ENCODE data around the gene STOML1. TPM values are rescaled to one million over a fixed set of nuclear protein-coding genes. Genes with fewer than 3 reads are reported as not detected.
A peak's percentile ranks its signal among the peaks of the same experiment; 100 is the strongest.

The STOML1 gene
- total and polyA plus RNA-seq, 10 donors: 8.2 to 15.2 (median 10.0) TPM

- H3K27me3 ChIP-seq (replicated peaks in 1 of 7): no peaks in the 10 kb centered on the region
- TF ChIP-seq CTCF (IDR thresholded peaks at IDR 0.05 in 8 of 11, conservative IDR thresholded peaks at IDR 0.05 in 3 of 11) (no peak), POLR2AphosphoS5 (IDR thresholded peaks at IDR 0.05) (no peak), POLR2A (IDR thresholded peaks at IDR 0.05) (no peak)
- H3K36me3 ChIP-seq: peaks cover 0 to 25% (median 18%) of the 10 kb centered on the region in 6 donors
- H3K9me3 ChIP-seq: no peaks in the 10 kb centered on the region
- WGBS, 5 donors: 0 to 2% (median 1%) methylated on average over 18 of the region's 18 CpGs
- peak overlapping the region; percentile 67 to 92 (median 80) for H3K4me3 ChIP-seq
- peak; percentile 91 for DNase-seq
- H3K27ac ChIP-seq: peak overlapping the region; percentile 85 to 98 (median 94)
- peaks cover 69 to 93% (median 87%) of the 10 kb centered on the region in 6 donors for H3K4me1 ChIP-seq
- intact Hi-C loops (cut with DNase I; ENCODE audit: low total_unique reads): no loop called here
These were observed 3.0 kb upstream of the STOML1 start for GRCh38 chr15:73994912-73995622.

GRCh38 chr15:73994413-73994883 is 2.4 kb upstream of the STOML1 start, which contains the start of gene PML:
Gene PML, plus strand, starts transcription at chr15:73994716. Its CDS starts 97 bp downstream, at chr15:73994813.
- TF ChIP-seq CTCF (IDR thresholded peaks at IDR 0.05 in 8 of 11, conservative IDR thresholded peaks at IDR 0.05 in 3 of 11) (peak in 4 of 11 experiments; percentile 31 to 55 (median 33)), POLR2AphosphoS5 (IDR thresholded peaks at IDR 0.05) (peak; percentile 86 to 93 (median 92)), POLR2A (IDR thresholded peaks at IDR 0.05) (peak in 2 of 3 donors; percentile 43 to 65)
- intact Hi-C loops (cut with DNase I; ENCODE audit: low total_unique reads): no loop called here
- Histone ChIP-seq H3K4me1 (peaks cover 65 to 93% (median 86%) of the 10 kb centered on the region in 6 donors), H3K36me3 (peaks cover 0 to 19% (median 17%) of the 10 kb centered on the region in 6 donors), H3K9me3 (no peaks in the 10 kb centered on the region), H3K27me3 (replicated peaks in 1 of 7) (no peaks in the 10 kb centered on the region), H3K4me3 (peak within 1 kb of the TSS; percentile 67 to 92 (median 80)), H3K27ac (peak within 1 kb of the TSS; percentile 85 to 98 (median 94))
- WGBS, 5 donors: 0 to 1% (median 0%) methylated on average over 26 to 27 of the region's 27 CpGs
- DNase-seq: peak; percentile 99

- WGBS, 5 donors: 88 to 96% (median 95%) methylated on average over 9 to 10 of the region's 10 CpGs
- peaks cover 0 to 15% (median 7%) of the 10 kb centered on the region in 6 donors for H3K36me3 ChIP-seq
- H3K4me1 ChIP-seq: peaks cover 61 to 93% (median 86%) of the 10 kb centered on the region in 6 donors
- H3K27me3 ChIP-seq (replicated peaks in 1 of 7): no peaks in the 10 kb centered on the region
- peak overlapping the region in 6 of 8 donors; percentile 90 to 98 (median 96) for H3K27ac ChIP-seq
- no peaks in the 10 kb centered on the region for H3K9me3 ChIP-seq
- no peak for DNase-seq
- intact Hi-C loops (cut with DNase I; ENCODE audit: low total_unique reads): no loop called here
- TF ChIP-seq POLR2A (IDR thresholded peaks at IDR 0.05): no peak
- TF ChIP-seq POLR2AphosphoS5 (IDR thresholded peaks at IDR 0.05): no peak
- TF ChIP-seq CTCF (IDR thresholded peaks at IDR 0.05 in 8 of 11, conservative IDR thresholded peaks at IDR 0.05 in 3 of 11): no peak
- peak overlapping the region in 6 of 8 donors; percentile 67 to 92 (median 81) for H3K4me3 ChIP-seq
These were observed 1.3 kb upstream of the STOML1 start for GRCh38 chr15:73993211-73993994.

Measured in spleen (tissue), 11 donors.